GM23338 (cell line): Measurements from ENCODE around the gene LPP. TPM values are rescaled to one million over a fixed set of nuclear protein-coding genes. Genes with fewer than 3 reads are reported as not detected.
A peak's percentile ranks its signal among the peaks of the same experiment; 100 is the strongest.

Experiments
- ATAC-seq: fragments of 200-7000 bp; cut with Tn5 transposase; 3 replicates; pipeline ENCODE4 v1.9.1; 2020
- DNase-seq: peaks from one replicate; pipeline ENCODE4 v3.0.0-alpha.2; 2015; ENCODE audit warnings: low spot score
- H2AFZ ChIP-seq: fragments of 200-600 bp; sonication (generic); 2 replicates; pipeline ENCODE4 v1.8.0; 2016; ENCODE audit warnings: antibody characterized with exemption, mild to moderate bottlenecking, moderate library complexity
- H3F3A ChIP-seq: fragments of 200-600 bp; sonication (generic); replicated peaks from 2 replicates; pipeline ENCODE4 v1.8.0; 2017; ENCODE audit warnings: antibody characterized with exemption, mixed run types, low read depth
- H3K27ac ChIP-seq: fragments of 200-600 bp; sonication (generic); 2 replicates; pipeline ENCODE4 v1.6.1; 2016; ENCODE audit warnings: low read depth
- H3K27me3 ChIP-seq: fragments of 200-600 bp; sonication (generic); 2 replicates; pipeline ENCODE4 v1.8.0; 2016; ENCODE audit warnings: mild to moderate bottlenecking, mixed run types, moderate library complexity; ENCODE audit not compliant: insufficient read depth
- H3K36me3 ChIP-seq: fragments of 200-600 bp; sonication (generic); 2 replicates; pipeline ENCODE4 v1.8.0; 2016; ENCODE audit warnings: mild to moderate bottlenecking; ENCODE audit not compliant: insufficient read depth
- H3K4me1 ChIP-seq: fragments of 200-600 bp; sonication (generic); 2 replicates; pipeline ENCODE4 v1.8.0; 2016; ENCODE audit warnings: mild to moderate bottlenecking, moderate library complexity; ENCODE audit not compliant: insufficient read depth
- H3K4me2 ChIP-seq: fragments of 200-600 bp; sonication (generic); 2 replicates; pipeline ENCODE4 v1.7.1; 2017; ENCODE audit warnings: mixed run types
- H3K4me3 ChIP-seq: fragments of 200-600 bp; sonication (generic); 2 replicates; pipeline ENCODE4 v1.6.1; 2016; ENCODE audit warnings: mixed run types
- H3K79me2 ChIP-seq: fragments of 200-600 bp; sonication (generic); replicated peaks from 2 replicates; pipeline ENCODE4 v1.8.0; 2017; ENCODE audit warnings: mild to moderate bottlenecking; ENCODE audit not compliant: insufficient read depth
- H3K9me2 ChIP-seq: fragments of 200-600 bp; sonication (generic); 2 replicates; pipeline ENCODE4 v1.8.0; 2017; ENCODE audit not compliant: insufficient read depth
- H4K20me1 ChIP-seq: fragments of 200-600 bp; sonication (generic); replicated peaks from 2 replicates; pipeline ENCODE4 v1.8.0; 2017; ENCODE audit warnings: mild to moderate bottlenecking; ENCODE audit not compliant: insufficient read depth
- H3K27ac Mint-ChIP-seq: 2 replicates; pipeline ENCODE4 v1.8.0; 2020; ENCODE audit warnings: inconsistent platforms, mild to moderate bottlenecking, moderate library complexity, mixed read lengths
- H3K27me3 Mint-ChIP-seq: 3 replicates; pipeline ENCODE4 v1.8.0; 2022; ENCODE audit warnings: low read depth, mild to moderate bottlenecking, moderate library complexity, mixed read lengths, inconsistent platforms; ENCODE audit not compliant: insufficient read depth, poor library complexity
- H3K36me3 Mint-ChIP-seq: 3 replicates; pipeline ENCODE4 v1.8.0; 2021; ENCODE audit warnings: low read depth, mild to moderate bottlenecking, inconsistent platforms, moderate library complexity, mixed read lengths
- H3K4me1 Mint-ChIP-seq: 3 replicates; pipeline ENCODE4 v1.8.0; 2020; ENCODE audit warnings: mild to moderate bottlenecking, inconsistent platforms, mixed read lengths
- H3K4me3 Mint-ChIP-seq: 3 replicates; pipeline ENCODE4 v1.8.0; 2021; ENCODE audit warnings: moderate library complexity, mild to moderate bottlenecking, inconsistent platforms, mixed read lengths
- H3K9me3 Mint-ChIP-seq: 3 replicates; pipeline ENCODE4 v1.8.0; 2020; ENCODE audit warnings: moderate library complexity, mild to moderate bottlenecking, inconsistent platforms, mixed read lengths
- CREB1 ChIP-seq: fragments of 250-450 bp; sonication (Bioruptor Pico); IDR thresholded peaks from 2 replicates; pipeline ENCODE4 v1.5.0; 2020; ENCODE audit warnings: low read depth, mild to moderate bottlenecking, moderate library complexity
- EZH2 ChIP-seq: fragments of 200-600 bp; sonication (generic); IDR thresholded peaks from one replicate; pipeline ENCODE4 v1.8.0; 2017; ENCODE audit warnings: antibody characterized with exemption, mild to moderate bottlenecking, low read depth; ENCODE audit not compliant: unreplicated experiment
- EZH2phosphoT487 ChIP-seq: fragments of 200-600 bp; sonication (generic); IDR thresholded peaks from one replicate; pipeline ENCODE4 v1.8.1; 2018; ENCODE audit warnings: antibody characterized with exemption; ENCODE audit not compliant: unreplicated experiment
- NANOG ChIP-seq: IDR thresholded peaks from 2 replicates; pipeline ENCODE4 v1.6.1; 2016; ENCODE audit warnings: antibody characterized with exemption, borderline replicate concordance
- POLR2AphosphoS5 ChIP-seq: IDR thresholded peaks from 2 replicates; pipeline ENCODE4 v1.6.1; 2016; ENCODE audit warnings: antibody characterized with exemption, low read depth
- STAT1 ChIP-seq: IDR thresholded peaks from one replicate; pipeline ENCODE4 v1.6.1; 2016; ENCODE audit warnings: antibody characterized with exemption; ENCODE audit not compliant: unreplicated experiment
- ZNF331 ChIP-seq: fragments of 250-450 bp; sonication (Bioruptor Pico); IDR thresholded peaks from 2 replicates; pipeline ENCODE4 v1.5.0; 2020; ENCODE audit warnings: low read depth, mild to moderate bottlenecking, moderate library complexity
- polyA plus RNA-seq: library from polyadenylated mRNA; unstranded; fragments of >200 nt; fragmentation: Nextera tagmentation; extraction: Ambion mirVana; gene quantifications from 2 replicates; pipeline ENCODE4 v1.2.1, GENCODE V29; 2016
- total RNA-seq: library from RNA; depleted of rRNA; stranded (reverse); fragments of >200 nt; shearing (Covaris generic); gene quantifications from 2 replicates; pipeline ENCODE4 v1.2.3, GENCODE V29; 2014
- TF ChIP-seq, protein P1 (sequence below): IDR thresholded peaks from 2 replicates; pipeline ENCODE4 v1.6.1; 2016; ENCODE audit warnings: antibody characterized with exemption

LPP gene
- total and polyA plus RNA-seq, 2 experiments from 2014 or later = 23.0 to 35.2 TPM

- no peak for TF ChIP-seq EZH2phosphoT487
- no peak for TF ChIP-seq ZNF331 (CRISPR knock-in tag)
- H3K36me3 Mint-ChIP-seq = peaks cover 22% of the 10 kb centered on the region; the same call in 2 of the 3 replicates
- no peak overlapping the region for H3K4me2 ChIP-seq
- H3K9me2 ChIP-seq = no peaks in the 10 kb centered on the region
- peaks cover 32% of the 10 kb centered on the region for H3K9me3 Mint-ChIP-seq
- no peaks in the 10 kb centered on the region for H3K79me2 ChIP-seq
- H3F3A ChIP-seq = no peaks in the 10 kb centered on the region
- H3K27ac Mint-ChIP-seq = no peak overlapping the region
- H3K27me3 Mint-ChIP-seq = peaks cover 2% of the 10 kb centered on the region
- no peaks in the 10 kb centered on the region for H3K4me1 Mint-ChIP-seq
- H3K4me3 Mint-ChIP-seq = no peak overlapping the region
- H3K27me3 ChIP-seq = no peaks in the 10 kb centered on the region
- DNase-seq (peak; percentile 9), ATAC-seq (no peak)
- H3K36me3 ChIP-seq = no peaks in the 10 kb centered on the region
- no peak overlapping the region for H3K27ac ChIP-seq
- no peaks in the 10 kb centered on the region for H3K4me1 ChIP-seq
- no peak overlapping the region for H2AFZ ChIP-seq
- no peak overlapping the region for H3K4me3 ChIP-seq
- H4K20me1 ChIP-seq = no peaks in the 10 kb centered on the region
These were observed 653.0 kb downstream of the LPP start for GRCh38 chr3:188807006-188807405.

DNA sequence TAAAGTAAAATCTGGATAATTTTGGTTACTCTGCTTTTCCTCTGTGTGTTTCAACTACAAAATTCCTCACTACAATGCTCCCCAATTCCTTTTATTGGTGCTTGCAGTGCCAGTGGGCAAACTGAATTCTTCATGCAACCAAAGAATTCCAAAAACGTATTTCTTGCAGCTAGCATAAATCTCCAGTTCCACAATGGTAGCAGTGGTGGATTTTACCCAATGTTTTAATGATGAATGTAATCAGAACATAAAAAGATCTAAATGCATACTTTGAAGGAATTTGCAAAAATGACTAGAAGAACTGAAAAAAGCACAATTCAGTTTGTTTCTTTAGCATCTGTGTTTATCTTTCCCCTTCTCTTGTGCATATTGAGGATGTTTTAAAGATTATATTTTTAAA is 658.2 kb downstream of the LPP start:
- DNase-seq (no peak), ATAC-seq (no peak)
- Histone ChIP-seq H3K4me2 (no peak overlapping the region), H2AFZ (no peak overlapping the region), H3F3A (no peaks in the 10 kb centered on the region), H3K9me2 (no peaks in the 10 kb centered on the region), H3K27ac (no peak overlapping the region), H3K4me3 (no peak overlapping the region), H3K79me2 (no peaks in the 10 kb centered on the region), H3K27me3 (no peaks in the 10 kb centered on the region), H3K36me3 (no peaks in the 10 kb centered on the region), H3K4me1 (no peaks in the 10 kb centered on the region), H4K20me1 (no peaks in the 10 kb centered on the region)
- Mint-ChIP-seq H3K27me3 (no peaks in the 10 kb centered on the region), H3K36me3 (peaks cover 17% of the 10 kb centered on the region; the same call in 2 of the 3 replicates), H3K9me3 (peaks cover 25% of the 10 kb centered on the region), H3K4me3 (no peak overlapping the region), H3K27ac (no peak overlapping the region), H3K4me1 (no peaks in the 10 kb centered on the region)
- TF ChIP-seq, protein P1, sequence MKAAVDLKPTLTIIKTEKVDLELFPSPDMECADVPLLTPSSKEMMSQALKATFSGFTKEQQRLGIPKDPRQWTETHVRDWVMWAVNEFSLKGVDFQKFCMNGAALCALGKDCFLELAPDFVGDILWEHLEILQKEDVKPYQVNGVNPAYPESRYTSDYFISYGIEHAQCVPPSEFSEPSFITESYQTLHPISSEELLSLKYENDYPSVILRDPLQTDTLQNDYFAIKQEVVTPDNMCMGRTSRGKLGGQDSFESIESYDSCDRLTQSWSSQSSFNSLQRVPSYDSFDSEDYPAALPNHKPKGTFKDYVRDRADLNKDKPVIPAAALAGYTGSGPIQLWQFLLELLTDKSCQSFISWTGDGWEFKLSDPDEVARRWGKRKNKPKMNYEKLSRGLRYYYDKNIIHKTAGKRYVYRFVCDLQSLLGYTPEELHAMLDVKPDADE = no peak
- TF ChIP-seq EZH2 = no peak
- no peak for TF ChIP-seq STAT1
- no peak for TF ChIP-seq POLR2AphosphoS5
- TF ChIP-seq CREB1 = no peak
- no peak for TF ChIP-seq EZH2phosphoT487

DNA sequence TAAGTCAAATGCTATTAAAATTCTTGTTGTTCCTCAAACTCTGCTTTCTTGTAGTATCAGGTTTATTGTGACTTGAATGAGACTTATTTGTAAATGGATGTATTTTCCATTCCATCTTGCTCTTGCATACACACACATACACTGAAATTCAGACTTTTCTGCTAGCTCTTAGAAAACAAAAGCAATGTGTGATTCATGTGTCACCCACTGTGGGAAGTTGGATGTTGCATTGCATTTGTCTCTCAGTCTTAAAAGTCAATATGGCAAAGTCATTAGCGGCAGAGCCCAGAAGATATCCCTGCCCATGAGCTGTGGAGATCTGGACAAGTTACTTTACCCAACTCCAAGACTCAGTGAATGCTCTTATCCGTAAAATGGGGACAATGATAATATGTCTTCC is 660.6 kb downstream of the LPP start:
- no peaks in the 10 kb centered on the region for H4K20me1 ChIP-seq
- no peaks in the 10 kb centered on the region for H3K27me3 ChIP-seq
- no peaks in the 10 kb centered on the region for H3K4me1 ChIP-seq
- H3K4me2 ChIP-seq = no peak overlapping the region
- no peaks in the 10 kb centered on the region for H3K36me3 ChIP-seq
- no peaks in the 10 kb centered on the region for H3F3A ChIP-seq
- peaks cover 3% of the 10 kb centered on the region; the same call in 1 of the 3 replicates for H3K9me3 Mint-ChIP-seq
- H3K9me2 ChIP-seq = no peaks in the 10 kb centered on the region
- DNase-seq (no peak), ATAC-seq (no peak)
- no peak overlapping the region for H3K4me3 ChIP-seq
- no peaks in the 10 kb centered on the region for H3K27me3 Mint-ChIP-seq
- TF ChIP-seq EZH2phosphoT487 (no peak), EZH2 (no peak), STAT1 (no peak), NANOG (no peak)
- no peaks in the 10 kb centered on the region for H3K36me3 Mint-ChIP-seq
- H3K79me2 ChIP-seq = no peaks in the 10 kb centered on the region
- H2AFZ ChIP-seq = no peak overlapping the region
- H3K27ac Mint-ChIP-seq = no peak overlapping the region
- no peak overlapping the region for H3K4me3 Mint-ChIP-seq
- H3K4me1 Mint-ChIP-seq = no peaks in the 10 kb centered on the region; the same call in 2 of the 3 replicates
- H3K27ac ChIP-seq = no peak overlapping the region
